K562 (cell line): ENCODE measurements around the gene TLE3. TPM values are rescaled to one million over a fixed set of nuclear protein-coding genes. Genes with fewer than 3 reads are reported as not detected.

ENCODE experiments used
- ATAC-seq: fragments of 200-7000 bp; cut with Tn5 transposase; 3 replicates; pipeline ENCODE4 v1.9.1; 2020; ENCODE audit warnings: moderate library complexity
- BruUV-seq: library from RNA; stranded (reverse); fragments of 400-500 nt; replicated peaks from 2 replicates; lab custom pipeline; 2021; lab: Mats Ljungman, UMichigan
- CTCF ChIA-PET: fragments of 300-600 bp; formaldehyde crosslinking; extraction: SDS; loops from one replicate; lab custom pipeline; 2021; ENCODE audit warnings: low intra/inter-chr PET ratio; lab: Yijun Ruan, JAX
- POLR2A ChIA-PET: fragments of 300-600, 350-650 bp; sonication (Branson Sonifier 250); formaldehyde crosslinking; extraction: SDS; loops from one replicate; lab custom pipeline; 2021; ENCODE audit warnings: antibody characterized with exemption, inconsistent platforms; lab: Yijun Ruan, JAX
- DNase-seq, 4 experiments: peaks; one replicate each; pipeline versions ENCODE4 v3.0.0 to v3.0.0-alpha.2; 2011 to 2018; ENCODE audit warnings: low spot score in 3 of 4, mixed read lengths in 3 of 4; ENCODE audit errors: extremely low read depth in 1 of 4
- FAIRE-seq: peaks from 2 replicates; lab custom pipeline; 2011; peaks lifted over from hg19 to GRCh38; lab: Jason Lieb, UNC
- H2AFZ ChIP-seq: 2 replicates; pipeline ENCODE4 v1.6.0; 2011; ENCODE audit warnings: low read depth, low read length, control low read depth, inconsistent platforms
- H3K27ac ChIP-seq: fragments of 200-600 bp; 3 replicates; pipeline ENCODE4 v1.8.0; 2011; ENCODE audit warnings: low read depth, mild to moderate bottlenecking, control low read depth, inconsistent platforms, low read length, moderate library complexity, mixed read lengths; ENCODE audit errors: extremely low read depth
- H3K27me3 ChIP-seq, 2 experiments: fragments of 300-600 bp in 1 of 2; 2 replicates in 1 of 2; 3 replicates in 1 of 2; pipeline versions ENCODE4 v1.6.0 to v1.8.0; 2011; ENCODE audit warnings: inconsistent platforms in 2 of 2, low read length in 2 of 2, mild to moderate bottlenecking in 1 of 2, mixed read lengths in 1 of 2, moderate library complexity in 1 of 2; ENCODE audit not compliant: control insufficient read depth in 2 of 2, insufficient read depth in 2 of 2
- H3K36me3 ChIP-seq: fragments of 300-600 bp; 3 replicates; pipeline ENCODE4 v1.8.0; 2011; ENCODE audit warnings: mild to moderate bottlenecking, low read length, inconsistent platforms; ENCODE audit not compliant: control insufficient read depth, insufficient read depth
- H3K4me1 ChIP-seq, 2 experiments: fragments of 200-600 bp in 1 of 2; replicated peaks in 1 of 2; 2 replicates in 1 of 2; 3 replicates in 1 of 2; pipeline versions ENCODE4 v1.5.1 to v1.8.0; 2011; ENCODE audit warnings: inconsistent platforms in 2 of 2, low read length in 2 of 2, mild to moderate bottlenecking in 1 of 2, mixed read lengths in 1 of 2, moderate library complexity in 1 of 2; ENCODE audit not compliant: control insufficient read depth in 2 of 2, insufficient read depth in 2 of 2
- H3K4me2 ChIP-seq: 2 replicates; pipeline ENCODE4 v1.6.1; 2011; ENCODE audit warnings: low read length, control low read depth, inconsistent platforms, mixed read lengths; ENCODE audit not compliant: insufficient read depth
- H3K4me3 ChIP-seq: fragments of 200-600 bp; sonication (generic), shearing (Covaris generic); 2 replicates; pipeline ENCODE4 v1.5.1; 2016; ENCODE audit warnings: control low read depth, inconsistent platforms
- H3K79me2 ChIP-seq: fragments of 200-600 bp; 3 replicates; pipeline ENCODE4 v1.8.0; 2011; ENCODE audit warnings: low read length, inconsistent platforms; ENCODE audit not compliant: control insufficient read depth, insufficient read depth
- H3K9ac ChIP-seq, 2 experiments: 2 replicates each; pipeline versions ENCODE4 v1.6.0 to v1.6.1; 2011; ENCODE audit warnings: low read depth in 2 of 2, low read length in 2 of 2, control low read depth in 1 of 2, inconsistent platforms in 1 of 2, mild to moderate bottlenecking in 1 of 2, mixed read lengths in 1 of 2; ENCODE audit not compliant: insufficient read depth in 1 of 2
- H3K9me1 ChIP-seq: one replicate; pipeline ENCODE4 v1.6.0; 2011; ENCODE audit warnings: inconsistent platforms, mild to moderate bottlenecking, low read length, moderate library complexity; ENCODE audit not compliant: control insufficient read depth, insufficient read depth
- H3K9me3 ChIP-seq: replicated peaks from 2 replicates; pipeline ENCODE4 v1.5.1; 2011; ENCODE audit warnings: low read depth, low read length, inconsistent platforms; ENCODE audit not compliant: control insufficient read depth, insufficient read depth
- H4K20me1 ChIP-seq: replicated peaks from 2 replicates; pipeline ENCODE4 v1.6.1; 2011; ENCODE audit warnings: low read length, inconsistent platforms, mixed read lengths; ENCODE audit not compliant: control insufficient read depth, insufficient read depth
- CEBPZ ChIP-seq: fragments of 150-350 bp; IDR thresholded peaks from 2 replicates; pipeline ENCODE4 v1.6.1; 2014; ENCODE audit warnings: low read depth, mild to moderate bottlenecking, low read length, borderline replicate concordance
- RBM34 ChIP-seq: fragments of 200-400 bp; formaldehyde crosslinking; IDR thresholded peaks from 2 replicates; pipeline ENCODE4 v1.6.1; 2018; ENCODE audit warnings: low read length, borderline replicate concordance; ENCODE audit not compliant: insufficient read depth
- ZFP36 ChIP-seq: fragments of 150-350 bp; IDR thresholded peaks from 2 replicates; pipeline ENCODE4 v1.6.1; 2018; ENCODE audit warnings: low read length, low read depth; ENCODE audit not compliant: partially characterized antibody
- WGBS: fragments of 100-300 bp; shearing (Covaris generic); methylation state at CpG from one replicate; pipeline ENCODE4 v1.1.6; 2016; ENCODE audit warnings: low coverage, mixed read lengths; ENCODE audit not compliant: insufficient coverage; ENCODE audit errors: missing lambda C conversion rate; 5-methylcytosine and 5-hydroxymethylcytosine counted together
- in situ Hi-C: fragments of 300-500 bp; cut with MboI; formaldehyde crosslinking; loops from 4 replicates; pipeline ENCODE4 v1.15.0; 2018; ENCODE audit warnings: inconsistent platforms, mixed read lengths
- intact Hi-C: fragments of 100-400 bp; cut with micrococcal nuclease; formaldehyde crosslinking; loops from 2 replicates; pipeline ENCODE4 v1.14.2; 2022
- polyA plus RNA-seq, 8 experiments: library from polyadenylated mRNA; depleted of rRNA in 4 of 8; stranded (reverse) in 5 of 8; unstranded in 3 of 8; fragments of >200 nt; fragmentation: Nextera tagmentation in 2 of 8; fragmentation: Illumina TruSeq in 1 of 8; extraction: Ambion mirVana in 2 of 8; extraction: Trizol in 1 of 8; gene quantifications; 2 replicates each; pipeline versions ENCODE4 v1.2.1 to v1.2.3, GENCODE V29; 2011 to 2014; ENCODE audit warnings: inconsistent platforms in 1 of 8, missing spikeins in 1 of 8
- total RNA-seq, 7 experiments: library from RNA; depleted of rRNA in 6 of 7; stranded (reverse); fragments of >200 nt in 6 of 7; fragmentation: Illumina TruSeq in 2 of 7; extraction: Trizol in 2 of 7; gene quantifications; 2 replicates each; pipeline versions ENCODE4 v1.2.1 to v1.2.3, GENCODE V29; 2011 to 2021; ENCODE audit warnings: low replicate concordance in 1 of 7

The TLE3 gene
- total and polyA plus RNA-seq, 9 of the 15 experiments (the other 6 are each of a cell fraction or from before 2014, with no cell fraction given) = 1.5 to 84.2 (median 14.1) TPM

GRCh38 chr15:70013656-70014313, 83.9 kb downstream of the TLE3 start:
- CTCF ChIA-PET = no interaction called here
- H3K9ac ChIP-seq = no peak overlapping the region
- no peaks in the 10 kb centered on the region for H3K79me2 ChIP-seq
- BruUV-seq = no TSS peak
- DNase-seq (no peak), ATAC-seq (no peak), FAIRE-seq (no peak)
- H3K27ac ChIP-seq = no peak overlapping the region
- TF ChIP-seq CEBPZ (no peak), ZFP36 (peak; percentile 26), RBM34 (no peak)
- H3K4me1 ChIP-seq = no peaks in the 10 kb centered on the region
- no peak overlapping the region for H3K4me3 ChIP-seq
- no peaks in the 10 kb centered on the region for H3K9me3 ChIP-seq
- POLR2A ChIA-PET = interaction anchor here (0.7 kb wide), 1 partner anchor 29 kb away, joined by 3 read pairs; no protein-coding TSS in a partner anchor
- 2% methylated on average over 7 of the region's 8 CpGs for WGBS
- intact Hi-C loops = no loop called here
- H4K20me1 ChIP-seq = no peaks in the 10 kb centered on the region
- in situ Hi-C loops = no loop called here
- H3K36me3 ChIP-seq = no peaks in the 10 kb centered on the region
- H2AFZ ChIP-seq = no peak overlapping the region
- peaks cover 31 to 69% of the 10 kb centered on the region in 2 experiments for H3K27me3 ChIP-seq
- no peaks in the 10 kb centered on the region for H3K9me1 ChIP-seq
- H3K4me2 ChIP-seq = no peak overlapping the region
